ENCODE measurements around the gene AP5Z1. TPM values are rescaled to one million over a fixed set of nuclear protein-coding genes. Genes with fewer than 3 reads are reported as not detected.

Gene AP5Z1
- total RNA-seq, 2 experiments from 2014 or later, result 32.8 to 35.0 TPM

DNA sequence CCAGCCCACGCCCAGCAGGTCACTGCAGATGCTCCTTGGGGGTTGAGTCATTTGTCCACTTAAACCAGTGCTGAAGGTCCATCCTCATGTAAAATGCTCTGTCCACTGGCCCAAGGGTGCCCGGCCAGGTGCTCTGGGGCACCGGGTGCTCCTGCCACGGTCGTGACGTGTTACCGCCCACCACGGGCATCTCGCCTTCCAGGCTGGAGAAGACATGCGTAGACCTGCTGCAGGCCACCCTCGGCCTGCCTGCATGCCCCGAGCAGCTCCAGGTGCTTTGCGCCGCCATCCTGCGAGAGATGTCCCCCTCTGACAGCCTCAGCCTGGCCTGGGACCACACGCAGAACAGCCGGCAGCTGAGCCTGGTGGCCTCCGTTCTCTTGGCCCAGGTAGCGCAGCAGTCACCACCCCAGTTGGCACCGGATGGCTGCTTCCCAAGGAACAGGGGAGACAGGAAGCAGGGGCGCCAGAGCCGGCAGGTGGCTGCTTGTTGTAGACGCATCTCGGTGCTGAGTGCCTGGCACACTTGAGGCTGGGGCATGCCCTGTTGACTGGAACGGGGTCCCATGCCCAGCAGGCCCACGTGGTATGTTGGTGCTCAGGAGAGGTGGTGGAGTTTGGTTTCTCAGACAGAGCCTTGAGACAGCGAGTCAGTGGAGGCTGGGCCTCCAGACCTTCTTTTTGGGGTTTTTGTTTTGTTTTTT is 6.1 kb downstream of the AP5Z1 start:
- no peak overlapping the region for H3K4me2 ChIP-seq (ENCODE audit: low read length)
- no peak for DNase-seq (ENCODE audit: low spot score)
- TF ChIP-seq, protein P1, sequence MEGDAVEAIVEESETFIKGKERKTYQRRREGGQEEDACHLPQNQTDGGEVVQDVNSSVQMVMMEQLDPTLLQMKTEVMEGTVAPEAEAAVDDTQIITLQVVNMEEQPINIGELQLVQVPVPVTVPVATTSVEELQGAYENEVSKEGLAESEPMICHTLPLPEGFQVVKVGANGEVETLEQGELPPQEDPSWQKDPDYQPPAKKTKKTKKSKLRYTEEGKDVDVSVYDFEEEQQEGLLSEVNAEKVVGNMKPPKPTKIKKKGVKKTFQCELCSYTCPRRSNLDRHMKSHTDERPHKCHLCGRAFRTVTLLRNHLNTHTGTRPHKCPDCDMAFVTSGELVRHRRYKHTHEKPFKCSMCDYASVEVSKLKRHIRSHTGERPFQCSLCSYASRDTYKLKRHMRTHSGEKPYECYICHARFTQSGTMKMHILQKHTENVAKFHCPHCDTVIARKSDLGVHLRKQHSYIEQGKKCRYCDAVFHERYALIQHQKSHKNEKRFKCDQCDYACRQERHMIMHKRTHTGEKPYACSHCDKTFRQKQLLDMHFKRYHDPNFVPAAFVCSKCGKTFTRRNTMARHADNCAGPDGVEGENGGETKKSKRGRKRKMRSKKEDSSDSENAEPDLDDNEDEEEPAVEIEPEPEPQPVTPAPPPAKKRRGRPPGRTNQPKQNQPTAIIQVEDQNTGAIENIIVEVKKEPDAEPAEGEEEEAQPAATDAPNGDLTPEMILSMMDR (conservative IDR thresholded peaks at IDR 0.05; ENCODE audit: low read length), result no peak
- TF ChIP-seq EZH2phosphoT487 (IDR thresholded peaks at IDR 0.05; ENCODE audit: borderline replicate concordance, low read depth, low read length), result no peak
- no peaks in the 10 kb centered on the region for H3K9me2 ChIP-seq (ENCODE audit: insufficient read depth, low read length)
- ChIA-PET POLR2A (no interaction called here), CTCF (ENCODE audit: unreplicated experiment) (no interaction called here)
- no peak overlapping the region for H3K27ac ChIP-seq (ENCODE audit: low read depth, low read length, poor library complexity, severe bottlenecking)
- intact Hi-C loops (cut with micrococcal nuclease; ENCODE audit: unreplicated experiment), result no loop called here
- no peaks in the 10 kb centered on the region for H3K9me3 ChIP-seq (ENCODE audit: low read length)
- no peak overlapping the region for H2AFZ ChIP-seq (ENCODE audit: low read length)
- H3K4me3 ChIP-seq (ENCODE audit: low read depth, low read length, poor library complexity, severe bottlenecking), result no peak overlapping the region
- H4K20me1 ChIP-seq (ENCODE audit: insufficient read depth, low read length), result no peaks in the 10 kb centered on the region
- peaks cover 16% of the 10 kb centered on the region for H3K79me2 ChIP-seq (ENCODE audit: insufficient read depth, low read depth, low read length)
- BruUV-seq (replicated peaks), result no TSS peak
- peaks cover 19% of the 10 kb centered on the region for H3K36me3 ChIP-seq (ENCODE audit: insufficient read depth, low read length)
- peaks cover 6% of the 10 kb centered on the region for H3K4me1 ChIP-seq (ENCODE audit: insufficient read depth, low read length, poor library complexity, severe bottlenecking)

DNA sequence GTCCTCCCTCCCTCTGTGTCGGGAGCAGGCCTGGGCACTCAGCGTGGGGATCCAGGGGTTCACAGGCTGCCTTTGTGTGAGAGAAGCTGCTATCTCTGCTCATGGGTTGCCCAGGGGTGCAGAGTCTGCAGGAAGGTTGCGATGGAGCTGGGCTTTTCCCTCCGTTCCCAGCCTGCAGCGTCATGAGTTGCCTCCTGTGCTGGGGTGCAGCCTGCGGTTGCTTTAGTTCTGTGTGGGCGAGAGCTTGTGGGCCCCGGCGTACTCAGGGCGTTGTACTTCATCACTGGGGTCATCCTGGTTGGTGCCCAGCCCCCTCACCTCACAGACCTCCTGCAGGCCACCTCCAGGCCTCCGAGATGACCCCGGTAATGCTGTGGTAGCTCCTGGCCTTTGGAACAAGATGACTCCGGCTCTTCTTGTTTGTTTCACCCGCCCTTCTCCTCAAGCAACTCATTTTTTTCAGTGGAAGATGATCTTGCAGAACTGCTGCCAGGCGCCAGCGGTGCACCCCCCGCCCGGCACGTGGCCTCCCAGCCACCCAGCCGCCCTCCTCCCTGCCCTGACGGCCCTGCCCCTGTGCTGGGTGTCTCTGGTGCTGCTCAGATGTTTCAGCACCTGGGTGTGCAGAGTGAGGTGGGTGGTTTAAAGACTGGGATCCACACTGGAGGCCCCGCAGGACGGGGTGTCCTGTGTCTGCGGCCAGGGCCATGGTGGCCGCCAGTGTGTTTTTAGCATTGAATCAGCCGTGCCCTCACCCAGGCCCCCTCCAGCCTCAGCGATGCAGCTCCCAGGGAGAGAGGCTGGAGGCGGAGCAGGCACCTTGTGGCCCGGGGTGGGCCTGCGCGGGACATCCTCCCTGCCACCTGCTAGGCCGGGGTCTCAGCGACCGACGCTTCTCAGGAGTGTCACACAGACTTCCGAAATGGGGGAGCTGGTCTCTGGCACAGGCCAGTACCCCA is 7.2 kb downstream of the AP5Z1 start:
- Histone ChIP-seq H3K36me3 (ENCODE audit: insufficient read depth, low read length) (peaks cover 19% of the 10 kb centered on the region), H3K9me3 (ENCODE audit: low read length) (no peaks in the 10 kb centered on the region), H2AFZ (ENCODE audit: low read length) (no peak overlapping the region), H3K4me1 (ENCODE audit: insufficient read depth, low read length, poor library complexity, severe bottlenecking) (no peaks in the 10 kb centered on the region), H4K20me1 (ENCODE audit: insufficient read depth, low read length) (no peaks in the 10 kb centered on the region), H3K79me2 (ENCODE audit: insufficient read depth, low read depth, low read length) (peaks cover 8% of the 10 kb centered on the region), H3K9me2 (ENCODE audit: insufficient read depth, low read length) (no peaks in the 10 kb centered on the region), H3K4me3 (ENCODE audit: low read depth, low read length, poor library complexity, severe bottlenecking) (no peak overlapping the region), H3K4me2 (ENCODE audit: low read length) (no peak overlapping the region), H3K27ac (ENCODE audit: low read depth, low read length, poor library complexity, severe bottlenecking) (no peak overlapping the region)
- ChIA-PET CTCF (ENCODE audit: unreplicated experiment) (no interaction called here), POLR2A (no interaction called here)
- DNase-seq (ENCODE audit: low spot score), result no peak
- BruUV-seq (replicated peaks), result no TSS peak
- intact Hi-C loops (cut with micrococcal nuclease; ENCODE audit: unreplicated experiment), result no loop called here
- no peak for TF ChIP-seq EZH2phosphoT487 (IDR thresholded peaks at IDR 0.05; ENCODE audit: borderline replicate concordance, low read depth, low read length)
- TF ChIP-seq, protein P1 (conservative IDR thresholded peaks at IDR 0.05; ENCODE audit: low read length), result no peak
